ENCODE results near the gene NAV1. TPM values are rescaled to one million over a fixed set of nuclear protein-coding genes. Genes with fewer than 3 reads are reported as not detected.

Gene NAV1
- total and polyA plus RNA-seq, 2 experiments from 2014 or later, result 22.7 to 37.4 TPM

DNA sequence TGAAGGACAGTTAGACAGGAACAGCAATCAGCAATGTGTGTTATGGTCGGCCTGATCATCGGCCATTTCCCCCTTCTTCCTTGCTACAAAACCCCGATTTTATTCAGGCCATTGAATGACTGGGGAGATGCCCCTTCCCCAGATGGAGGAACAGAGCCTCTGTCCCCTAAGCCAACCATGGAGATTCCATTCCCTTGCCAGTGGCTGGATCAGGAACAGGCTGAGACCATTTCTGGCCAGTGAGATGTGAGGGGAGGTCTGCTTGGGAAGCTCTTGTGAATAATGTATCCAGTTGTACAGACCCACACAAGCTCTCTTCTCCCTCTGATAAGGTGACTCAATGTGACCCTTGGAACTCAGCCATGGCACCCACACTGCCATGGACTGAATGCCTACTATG, 39.7 kb upstream of the NAV1 start (continued):
- TF ChIP-seq CREB1 (CRISPR knock-in tag; IDR thresholded peaks at IDR 0.05; ENCODE audit: low read depth), result no peak

DNA sequence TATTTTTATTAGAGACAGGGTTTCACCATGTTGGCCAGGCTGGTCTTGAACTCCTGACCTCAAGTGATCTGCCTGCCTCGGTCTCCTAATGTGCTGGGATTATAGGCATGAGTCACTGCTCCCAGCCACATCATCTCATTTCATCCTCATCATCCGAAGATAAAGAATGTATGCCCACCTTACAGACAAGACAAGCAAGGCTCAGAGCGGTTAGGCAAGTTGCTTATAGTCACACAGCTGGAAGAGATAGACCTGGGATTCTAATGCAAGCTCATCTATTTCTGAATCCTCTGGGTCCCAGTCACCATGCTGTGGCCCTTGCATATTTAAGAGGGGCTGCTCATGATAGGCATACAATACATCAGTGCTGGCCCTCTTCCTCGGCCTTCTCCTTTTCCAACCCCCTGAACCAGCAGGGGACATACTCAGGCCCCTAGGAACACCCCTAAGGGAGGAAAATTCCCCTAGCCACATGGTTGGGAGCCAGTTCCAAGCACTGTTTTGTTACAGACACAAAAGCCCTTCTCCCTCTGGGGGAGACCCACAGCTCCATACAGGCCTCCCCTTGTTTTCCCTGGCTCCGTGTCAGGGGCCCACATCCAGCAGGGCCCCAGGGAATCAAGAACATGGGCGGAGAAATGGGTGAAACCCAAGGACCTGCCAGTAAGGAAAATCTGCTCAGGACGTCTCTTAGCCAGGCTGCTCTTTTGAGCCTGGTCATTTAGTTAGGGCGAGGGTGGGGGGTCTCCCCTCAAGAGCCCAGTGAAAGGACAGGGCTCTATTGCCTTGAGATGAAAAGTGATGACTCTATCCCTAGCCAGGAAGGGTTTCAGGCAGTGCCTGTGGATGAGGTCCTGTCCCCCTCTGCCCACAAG, 38.9 kb upstream of the NAV1 start:
- Histone ChIP-seq H3K4me1 (ENCODE audit: insufficient read depth) (peaks cover 28% of the 10 kb centered on the region), H3K4me2 (no peak overlapping the region), H3K27me3 (ENCODE audit: insufficient read depth) (no peaks in the 10 kb centered on the region; the same call in 1 of the 2 replicates), H3K9me2 (ENCODE audit: insufficient read depth) (no peaks in the 10 kb centered on the region), H2AFZ (peak overlapping the region; percentile 40), H4K20me1 (replicated peaks; ENCODE audit: insufficient read depth) (no peaks in the 10 kb centered on the region), H3K79me2 (replicated peaks; ENCODE audit: insufficient read depth) (peaks cover 2% of the 10 kb centered on the region; the same call in 1 of the 2 replicates), H3K4me3 (no peak overlapping the region), H3K27ac (ENCODE audit: low read depth) (no peak overlapping the region), H3F3A (replicated peaks; ENCODE audit: low read depth) (peaks cover 7% of the 10 kb centered on the region; the same call in 1 of the 2 replicates), H3K36me3 (ENCODE audit: insufficient read depth) (no peaks in the 10 kb centered on the region)
- Mint-ChIP-seq H3K36me3 (ENCODE audit: low read depth) (no peaks in the 10 kb centered on the region), H3K27ac (peak overlapping the region; percentile 64), H3K4me3 (no peak overlapping the region), H3K27me3 (ENCODE audit: insufficient read depth, low read depth, poor library complexity) (peaks cover 8% of the 10 kb centered on the region), H3K4me1 (peaks cover 43% of the 10 kb centered on the region), H3K9me3 (no peaks in the 10 kb centered on the region)
- ATAC-seq (peak; percentile 15), DNase-seq (ENCODE audit: low spot score) (no peak)
- TF ChIP-seq EZH2phosphoT487 (IDR thresholded peaks at IDR 0.05; ENCODE audit: unreplicated experiment) (no peak), REST (IDR thresholded peaks at IDR 0.05; ENCODE audit: unreplicated experiment) (no peak), POLR2AphosphoS5 (IDR thresholded peaks at IDR 0.05; ENCODE audit: low read depth) (no peak), ZNF331 (CRISPR knock-in tag; IDR thresholded peaks at IDR 0.05; ENCODE audit: low read depth) (no peak), STAT1 (IDR thresholded peaks at IDR 0.05; ENCODE audit: unreplicated experiment) (no peak), CREB1 (CRISPR knock-in tag; IDR thresholded peaks at IDR 0.05; ENCODE audit: low read depth) (no peak), EZH2 (IDR thresholded peaks at IDR 0.05; ENCODE audit: low read depth, unreplicated experiment) (no peak), ZNF114 (CRISPR knock-in tag; IDR thresholded peaks at IDR 0.05) (no peak), NANOG (IDR thresholded peaks at IDR 0.05; ENCODE audit: borderline replicate concordance) (no peak), JUNB (IDR thresholded peaks at IDR 0.05; ENCODE audit: unreplicated experiment) (no peak)
- TF ChIP-seq, protein P1, sequence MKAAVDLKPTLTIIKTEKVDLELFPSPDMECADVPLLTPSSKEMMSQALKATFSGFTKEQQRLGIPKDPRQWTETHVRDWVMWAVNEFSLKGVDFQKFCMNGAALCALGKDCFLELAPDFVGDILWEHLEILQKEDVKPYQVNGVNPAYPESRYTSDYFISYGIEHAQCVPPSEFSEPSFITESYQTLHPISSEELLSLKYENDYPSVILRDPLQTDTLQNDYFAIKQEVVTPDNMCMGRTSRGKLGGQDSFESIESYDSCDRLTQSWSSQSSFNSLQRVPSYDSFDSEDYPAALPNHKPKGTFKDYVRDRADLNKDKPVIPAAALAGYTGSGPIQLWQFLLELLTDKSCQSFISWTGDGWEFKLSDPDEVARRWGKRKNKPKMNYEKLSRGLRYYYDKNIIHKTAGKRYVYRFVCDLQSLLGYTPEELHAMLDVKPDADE (IDR thresholded peaks at IDR 0.05), result no peak
- TF ChIP-seq, protein P2, sequence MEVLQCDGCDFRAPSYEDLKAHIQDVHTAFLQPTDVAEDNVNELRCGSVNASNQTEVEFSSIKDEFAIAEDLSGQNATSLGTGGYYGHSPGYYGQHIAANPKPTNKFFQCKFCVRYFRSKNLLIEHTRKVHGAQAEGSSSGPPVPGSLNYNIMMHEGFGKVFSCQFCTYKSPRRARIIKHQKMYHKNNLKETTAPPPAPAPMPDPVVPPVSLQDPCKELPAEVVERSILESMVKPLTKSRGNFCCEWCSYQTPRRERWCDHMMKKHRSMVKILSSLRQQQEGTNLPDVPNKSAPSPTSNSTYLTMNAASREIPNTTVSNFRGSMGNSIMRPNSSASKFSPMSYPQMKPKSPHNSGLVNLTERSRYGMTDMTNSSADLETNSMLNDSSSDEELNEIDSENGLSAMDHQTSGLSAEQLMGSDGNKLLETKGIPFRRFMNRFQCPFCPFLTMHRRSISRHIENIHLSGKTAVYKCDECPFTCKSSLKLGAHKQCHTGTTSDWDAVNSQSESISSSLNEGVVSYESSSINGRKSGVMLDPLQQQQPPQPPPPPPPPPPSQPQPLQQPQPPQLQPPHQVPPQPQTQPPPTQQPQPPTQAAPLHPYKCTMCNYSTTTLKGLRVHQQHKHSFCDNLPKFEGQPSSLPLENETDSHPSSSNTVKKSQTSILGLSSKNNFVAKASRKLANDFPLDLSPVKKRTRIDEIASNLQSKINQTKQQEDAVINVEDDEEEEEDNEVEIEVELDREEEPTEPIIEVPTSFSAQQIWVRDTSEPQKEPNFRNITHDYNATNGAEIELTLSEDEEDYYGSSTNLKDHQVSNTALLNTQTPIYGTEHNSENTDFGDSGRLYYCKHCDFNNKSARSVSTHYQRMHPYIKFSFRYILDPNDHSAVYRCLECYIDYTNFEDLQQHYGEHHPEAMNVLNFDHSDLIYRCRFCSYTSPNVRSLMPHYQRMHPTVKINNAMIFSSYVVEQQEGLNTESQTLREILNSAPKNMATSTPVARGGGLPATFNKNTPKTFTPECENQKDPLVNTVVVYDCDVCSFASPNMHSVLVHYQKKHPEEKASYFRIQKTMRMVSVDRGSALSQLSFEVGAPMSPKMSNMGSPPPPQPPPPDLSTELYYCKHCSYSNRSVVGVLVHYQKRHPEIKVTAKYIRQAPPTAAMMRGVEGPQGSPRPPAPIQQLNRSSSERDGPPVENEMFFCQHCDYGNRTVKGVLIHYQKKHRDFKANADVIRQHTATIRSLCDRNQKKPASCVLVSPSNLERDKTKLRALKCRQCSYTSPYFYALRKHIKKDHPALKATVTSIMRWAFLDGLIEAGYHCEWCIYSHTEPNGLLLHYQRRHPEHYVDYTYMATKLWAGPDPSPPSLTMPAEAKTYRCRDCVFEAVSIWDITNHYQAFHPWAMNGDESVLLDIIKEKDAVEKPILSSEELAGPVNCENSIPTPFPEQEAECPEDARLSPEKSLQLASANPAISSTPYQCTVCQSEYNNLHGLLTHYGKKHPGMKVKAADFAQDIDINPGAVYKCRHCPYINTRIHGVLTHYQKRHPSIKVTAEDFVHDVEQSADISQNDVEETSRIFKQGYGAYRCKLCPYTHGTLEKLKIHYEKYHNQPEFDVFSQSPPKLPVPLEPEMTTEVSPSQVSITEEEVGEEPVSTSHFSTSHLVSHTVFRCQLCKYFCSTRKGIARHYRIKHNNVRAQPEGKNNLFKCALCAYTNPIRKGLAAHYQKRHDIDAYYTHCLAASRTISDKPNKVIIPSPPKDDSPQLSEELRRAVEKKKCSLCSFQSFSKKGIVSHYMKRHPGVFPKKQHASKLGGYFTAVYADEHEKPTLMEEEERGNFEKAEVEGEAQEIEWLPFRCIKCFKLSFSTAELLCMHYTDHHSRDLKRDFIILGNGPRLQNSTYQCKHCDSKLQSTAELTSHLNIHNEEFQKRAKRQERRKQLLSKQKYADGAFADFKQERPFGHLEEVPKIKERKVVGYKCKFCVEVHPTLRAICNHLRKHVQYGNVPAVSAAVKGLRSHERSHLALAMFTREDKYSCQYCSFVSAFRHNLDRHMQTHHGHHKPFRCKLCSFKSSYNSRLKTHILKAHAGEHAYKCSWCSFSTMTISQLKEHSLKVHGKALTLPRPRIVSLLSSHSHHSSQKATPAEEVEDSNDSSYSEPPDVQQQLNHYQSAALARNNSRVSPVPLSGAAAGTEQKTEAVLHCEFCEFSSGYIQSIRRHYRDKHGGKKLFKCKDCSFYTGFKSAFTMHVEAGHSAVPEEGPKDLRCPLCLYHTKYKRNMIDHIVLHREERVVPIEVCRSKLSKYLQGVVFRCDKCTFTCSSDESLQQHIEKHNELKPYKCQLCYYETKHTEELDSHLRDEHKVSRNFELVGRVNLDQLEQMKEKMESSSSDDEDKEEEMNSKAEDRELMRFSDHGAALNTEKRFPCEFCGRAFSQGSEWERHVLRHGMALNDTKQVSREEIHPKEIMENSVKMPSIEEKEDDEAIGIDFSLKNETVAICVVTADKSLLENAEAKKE (CRISPR knock-in tag; IDR thresholded peaks at IDR 0.05), result no peak
